ENCODE data around the gene SPATC1L.

- no peak for TF ChIP-seq CTCF (IDR thresholded peaks at IDR 0.05; ENCODE audit: low read depth, low read length)
- no peak for TF ChIP-seq POLR2A (IDR thresholded peaks at IDR 0.05; ENCODE audit: extremely low read depth, insufficient read length)
Measured at GRCh38 chr21:46171996-46172862, 12.0 kb downstream of the SPATC1L start.

Measured in NB4 (cell line).